HUDEP-2 (cell line): Measurements from ENCODE around the gene FSTL4.

ENCODE experiments used
- DNase-seq, 76 experiments: peaks; one replicate each; lab custom pipeline; 2025; ENCODE audit not compliant: unreplicated experiment in 76 of 76; lab: John Stamatoyannopoulos, UW

The FSTL4 gene

GRCh38 chr5:133309166-133309795 lies 303.1 kb downstream of the FSTL4 start:
- DNase-seq: no peak

- DNase-seq: no peak
These were observed 305.1 kb downstream of the FSTL4 start for GRCh38 chr5:133307275-133307674.

GRCh38 chr5:133304707-133305216 lies 307.6 kb downstream of the FSTL4 start:
- DNase-seq: no peak

GRCh38 chr5:133304178-133304577 lies 308.2 kb downstream of the FSTL4 start:
- no peak for DNase-seq

- DNase-seq: no peak
These were observed 309.0 kb downstream of the FSTL4 start for GRCh38 chr5:133303298-133303697.

- no peak for DNase-seq
These were observed 312.6 kb downstream of the FSTL4 start for GRCh38 chr5:133299728-133300127.

- no peak for DNase-seq
These were observed 313.3 kb downstream of the FSTL4 start for GRCh38 chr5:133299021-133299420.

GRCh38 chr5:133298447-133298846 lies 313.9 kb downstream of the FSTL4 start:
- DNase-seq: no peak

GRCh38 chr5:133297293-133297692 lies 315.0 kb downstream of the FSTL4 start:
- no peak for DNase-seq

GRCh38 chr5:133296624-133297023 lies 315.7 kb downstream of the FSTL4 start:
- no peak for DNase-seq

GRCh38 chr5:133295520-133295919 lies 316.8 kb downstream of the FSTL4 start:
- no peak for DNase-seq

GRCh38 chr5:133294380-133294779 lies 318.0 kb downstream of the FSTL4 start:
- no peak for DNase-seq

GRCh38 chr5:133293960-133294359 lies 318.4 kb downstream of the FSTL4 start:
- no peak for DNase-seq

- no peak for DNase-seq
These were observed 320.0 kb downstream of the FSTL4 start for GRCh38 chr5:133292300-133292699.

GRCh38 chr5:133291524-133291923 lies 320.8 kb downstream of the FSTL4 start:
- no peak for DNase-seq

- no peak for DNase-seq
These were observed 321.6 kb downstream of the FSTL4 start for GRCh38 chr5:133290669-133291240.

- no peak for DNase-seq
These were observed 322.5 kb downstream of the FSTL4 start for GRCh38 chr5:133289686-133290367.

- peak in 16 of 76 experiments; percentile 0 to 26 (median 4) for DNase-seq
These were observed 324.8 kb downstream of the FSTL4 start for GRCh38 chr5:133287500-133287899.

GRCh38 chr5:133286483-133286882 lies 325.9 kb downstream of the FSTL4 start:
- DNase-seq: no peak

- no peak for DNase-seq
These were observed 326.7 kb downstream of the FSTL4 start for GRCh38 chr5:133285583-133286021.

GRCh38 chr5:133284306-133284705 lies 328.0 kb downstream of the FSTL4 start:
- DNase-seq: no peak

- DNase-seq: no peak
These were observed 334.0 kb downstream of the FSTL4 start for GRCh38 chr5:133278317-133278716.
